ENCODE data around the gene UGP2. TPM values are rescaled to one million over a fixed set of nuclear protein-coding genes. Genes with fewer than 3 reads are reported as not detected.

Gene UGP2
- polyA plus RNA-seq, 3 donors from 2014 or later = 132 to 263 (median 151) TPM

DNA sequence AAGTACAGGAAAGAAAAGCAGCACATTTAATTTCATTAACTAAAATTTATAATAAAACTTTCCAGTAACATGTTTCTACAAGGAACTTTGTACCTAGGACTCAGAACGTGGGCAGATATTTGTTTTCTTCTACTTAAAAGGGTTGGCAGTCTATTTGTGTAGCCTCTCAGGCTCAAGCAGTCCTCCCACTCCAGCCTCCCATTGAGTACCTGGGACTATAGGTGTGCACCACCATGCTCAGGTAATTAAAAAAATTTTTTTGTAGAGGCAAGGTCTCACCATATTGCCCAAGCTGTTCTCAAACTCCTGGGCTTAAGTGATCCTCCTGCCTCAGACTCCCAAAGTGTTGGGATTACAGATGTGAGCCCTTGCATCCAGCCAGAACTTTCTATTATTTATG is 36.8 kb downstream of the UGP2 start:
- Mint-ChIP-seq H3K9me3 (no peaks in the 10 kb centered on the region), H3K4me3 (no peak overlapping the region), H3K4me1 (peaks cover 53 to 76% of the 10 kb centered on the region in 2 donors), H3K36me3 (peaks cover 4 to 5% (median 4%) of the 10 kb centered on the region in 3 donors), H3K27ac (peak overlapping the region in 1 of 6 donors; percentile 30), H3K27me3 (ENCODE audit: low read depth in 3 of 3) (peaks cover 0 to 3% (median 2%) of the 10 kb centered on the region in 3 donors)
- no peak for DNase-seq

GRCh38 chr2:63879876-63880433 is 38.3 kb downstream of the UGP2 start:
- Mint-ChIP-seq H3K4me3 (no peak overlapping the region), H3K27ac (peak overlapping the region in 2 of 6 donors; percentile 32 to 56), H3K27me3 (ENCODE audit: low read depth in 3 of 3) (peaks cover 0 to 2% (median 0%) of the 10 kb centered on the region in 3 donors), H3K9me3 (no peaks in the 10 kb centered on the region), H3K36me3 (peaks cover 12% of the 10 kb centered on the region in 3 donors), H3K4me1 (peaks cover 41 to 61% of the 10 kb centered on the region in 2 donors)
- DNase-seq = no peak

DNA sequence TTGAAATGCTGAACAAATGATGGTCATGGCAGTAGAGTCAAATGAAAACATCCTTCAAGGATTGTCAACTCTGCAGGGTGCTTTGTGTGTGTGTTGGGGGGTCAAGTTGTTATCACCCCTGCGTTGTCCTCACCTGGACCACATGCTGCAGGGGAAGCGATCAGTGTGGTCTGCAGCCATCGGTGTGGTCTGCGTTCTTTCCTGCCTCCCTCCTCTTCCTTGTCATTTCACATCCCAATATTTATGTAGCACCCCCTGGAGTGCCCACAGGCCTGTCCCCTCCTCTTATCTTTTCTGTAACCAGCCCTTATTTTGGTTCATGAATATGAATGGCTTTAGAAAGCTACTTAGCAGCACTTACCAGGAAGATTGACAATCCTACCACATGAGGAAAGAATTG is 38.9 kb downstream of the UGP2 start:
- DNase-seq = no peak
- H3K4me1 Mint-ChIP-seq = peaks cover 34 to 54% of the 10 kb centered on the region in 2 donors
- peaks cover 12 to 14% (median 12%) of the 10 kb centered on the region in 3 donors for H3K36me3 Mint-ChIP-seq
- H3K27ac Mint-ChIP-seq = peak overlapping the region; percentile 2 to 61 (median 46)
- peaks cover 0 to 2% (median 0%) of the 10 kb centered on the region in 3 donors for H3K27me3 Mint-ChIP-seq (ENCODE audit: low read depth in 3 of 3)
- H3K9me3 Mint-ChIP-seq = no peaks in the 10 kb centered on the region
- H3K4me3 Mint-ChIP-seq = no peak overlapping the region

DNA sequence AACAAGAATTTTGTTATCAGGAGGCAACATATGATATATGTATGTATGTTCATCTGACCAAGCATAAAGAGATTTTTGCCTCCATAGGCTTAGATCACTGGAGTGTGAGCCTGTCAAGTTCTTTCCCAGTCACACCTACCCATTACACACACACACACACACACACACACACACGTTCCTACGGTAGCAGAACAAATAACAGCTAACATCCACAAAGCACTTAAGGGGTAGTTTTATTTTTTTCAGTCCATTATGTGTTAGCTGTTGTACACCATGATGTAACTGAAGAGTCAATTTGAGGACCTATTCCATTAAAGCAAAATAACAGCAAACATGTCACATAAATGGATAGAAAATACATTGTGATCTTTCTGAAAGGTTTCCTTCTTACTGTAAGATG is 39.5 kb downstream of the UGP2 start:
- Mint-ChIP-seq H3K36me3 (peaks cover 12 to 16% (median 12%) of the 10 kb centered on the region in 3 donors), H3K9me3 (no peaks in the 10 kb centered on the region), H3K27me3 (ENCODE audit: low read depth in 3 of 3) (peaks cover 0 to 2% (median 0%) of the 10 kb centered on the region in 3 donors), H3K27ac (peak overlapping the region in 4 of 6 donors; percentile 2 to 67 (median 34)), H3K4me3 (no peak overlapping the region), H3K4me1 (peaks cover 28 to 48% of the 10 kb centered on the region in 2 donors)
- no peak for DNase-seq

GRCh38 chr2:63882395-63883105 is 40.9 kb downstream of the UGP2 start:
- Mint-ChIP-seq H3K36me3 (peaks cover 15 to 16% (median 15%) of the 10 kb centered on the region in 3 donors), H3K4me1 (peaks cover 17 to 36% of the 10 kb centered on the region in 2 donors), H3K9me3 (no peaks in the 10 kb centered on the region), H3K27ac (peak overlapping the region; percentile 0 to 67 (median 47)), H3K4me3 (no peak overlapping the region), H3K27me3 (ENCODE audit: low read depth in 3 of 3) (peaks cover 0 to 2% (median 1%) of the 10 kb centered on the region in 3 donors)
- DNase-seq = no peak

- DNase-seq = no peak
- Mint-ChIP-seq H3K4me1 (peaks cover 1 to 20% of the 10 kb centered on the region in 2 donors), H3K4me3 (no peak overlapping the region), H3K36me3 (peaks cover 15 to 33% (median 32%) of the 10 kb centered on the region in 3 donors), H3K9me3 (no peaks in the 10 kb centered on the region), H3K27ac (peak overlapping the region in 1 of 6 donors; percentile 44), H3K27me3 (ENCODE audit: low read depth in 3 of 3) (peaks cover 0 to 1% (median 0%) of the 10 kb centered on the region in 3 donors)
These were observed 44.7 kb downstream of the UGP2 start for GRCh38 chr2:63886445-63886844.

DNA sequence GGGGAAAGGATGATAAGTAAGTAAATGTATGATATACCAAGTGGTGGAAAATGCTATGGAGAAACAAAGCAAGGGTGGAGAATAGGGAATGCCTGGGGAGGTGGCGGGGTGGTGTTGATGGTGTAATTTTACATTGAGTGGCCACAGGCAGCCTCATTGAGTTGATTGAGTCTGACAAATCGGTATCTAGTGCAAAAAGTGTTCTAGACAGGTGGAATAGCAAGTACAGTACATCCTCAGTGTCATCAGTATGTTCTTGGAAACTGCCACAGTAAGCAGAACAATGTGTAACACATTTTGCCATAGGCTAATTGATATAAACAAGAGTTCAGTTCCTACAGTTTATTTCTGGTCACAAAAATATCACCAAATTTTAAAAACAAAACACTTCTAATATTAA is 46.4 kb downstream of the UGP2 start:
- no peak for DNase-seq
- Mint-ChIP-seq H3K9me3 (no peaks in the 10 kb centered on the region), H3K4me3 (no peak overlapping the region), H3K27ac (peak overlapping the region in 3 of 6 donors; percentile 4 to 32 (median 6)), H3K27me3 (ENCODE audit: low read depth in 3 of 3) (peaks cover 0 to 1% (median 0%) of the 10 kb centered on the region in 3 donors), H3K36me3 (peaks cover 12 to 42% (median 38%) of the 10 kb centered on the region in 3 donors), H3K4me1 (peaks cover 0 to 6% of the 10 kb centered on the region in 2 donors)

- Mint-ChIP-seq H3K4me1 (peaks cover 0 to 6% of the 10 kb centered on the region in 2 donors), H3K27ac (peak overlapping the region in 5 of 6 donors; percentile 1 to 74 (median 58)), H3K36me3 (peaks cover 13 to 45% (median 38%) of the 10 kb centered on the region in 3 donors), H3K27me3 (ENCODE audit: low read depth in 3 of 3) (peaks cover 0 to 3% (median 0%) of the 10 kb centered on the region in 3 donors), H3K9me3 (no peaks in the 10 kb centered on the region), H3K4me3 (no peak overlapping the region)
- peak in 2 of 3 donors; percentile 15 to 22 for DNase-seq
These were observed 47.0 kb downstream of the UGP2 start for GRCh38 chr2:63888490-63889402.

DNA sequence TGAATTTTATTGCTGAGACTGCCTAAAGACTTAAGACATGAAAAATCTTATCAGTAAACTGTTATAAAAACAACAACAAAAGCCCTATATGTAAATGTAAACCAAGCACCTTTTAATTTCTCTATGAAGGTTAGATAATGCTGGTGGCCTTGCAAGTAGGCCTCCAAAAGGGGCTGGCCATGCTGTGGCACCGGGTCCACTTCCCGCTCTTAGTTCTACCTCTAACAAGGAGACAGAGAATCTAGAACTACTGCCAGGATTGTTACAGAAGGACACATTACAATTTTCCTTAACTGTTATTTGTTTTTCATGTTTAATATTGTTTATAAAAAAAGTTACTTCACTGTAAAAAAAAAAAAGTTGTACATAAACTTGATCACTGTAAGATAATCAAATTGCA is 49.0 kb downstream of the UGP2 start:
- Mint-ChIP-seq H3K4me1 (peaks cover 0 to 6% of the 10 kb centered on the region in 2 donors), H3K27me3 (ENCODE audit: low read depth in 3 of 3) (peaks cover 0 to 3% (median 0%) of the 10 kb centered on the region in 3 donors), H3K4me3 (no peak overlapping the region), H3K36me3 (peaks cover 6 to 40% (median 30%) of the 10 kb centered on the region in 3 donors), H3K9me3 (no peaks in the 10 kb centered on the region), H3K27ac (peak overlapping the region in 2 of 6 donors; percentile 6 to 53)
- no peak for DNase-seq

DNA sequence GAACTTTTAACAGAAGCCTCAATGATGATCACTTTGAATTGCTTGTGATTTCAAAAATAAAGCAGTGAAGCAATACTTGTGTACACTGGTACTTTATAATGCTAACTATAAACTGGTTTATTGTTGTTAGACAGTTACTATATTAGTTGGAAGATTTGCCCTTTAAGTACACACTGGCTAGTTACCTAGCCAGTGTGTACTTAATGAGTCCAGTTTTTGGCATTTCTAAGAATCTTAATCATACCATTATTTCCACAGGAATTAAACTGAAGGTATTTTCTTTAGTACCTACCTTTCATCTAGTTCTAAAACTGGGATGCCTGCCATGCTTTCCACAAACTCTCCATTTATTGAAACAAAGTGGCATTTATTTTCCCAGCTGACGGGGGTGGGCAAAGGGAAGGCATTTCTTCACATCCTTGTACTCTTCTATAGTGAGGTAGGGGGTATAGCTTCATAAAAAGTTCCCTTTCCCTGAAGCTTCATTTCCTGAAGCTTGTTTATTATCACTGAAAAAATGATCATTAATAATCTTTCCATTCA is 49.9 kb downstream of the UGP2 start:
- Mint-ChIP-seq H3K4me3 (no peak overlapping the region), H3K36me3 (peaks cover 5 to 38% (median 30%) of the 10 kb centered on the region in 3 donors), H3K27me3 (ENCODE audit: low read depth in 3 of 3) (peaks cover 0 to 2% (median 0%) of the 10 kb centered on the region in 3 donors), H3K4me1 (peaks cover 0 to 6% of the 10 kb centered on the region in 2 donors), H3K9me3 (no peaks in the 10 kb centered on the region), H3K27ac (peak overlapping the region in 3 of 6 donors; percentile 22 to 39 (median 23))
- no peak for DNase-seq

GRCh38 chr2:63893163-63893562 is 51.5 kb downstream of the UGP2 start:
- Mint-ChIP-seq H3K36me3 (peaks cover 3 to 37% (median 25%) of the 10 kb centered on the region in 3 donors), H3K4me1 (no peaks in the 10 kb centered on the region), H3K27ac (peak overlapping the region in 4 of 6 donors; percentile 14 to 63 (median 36)), H3K4me3 (no peak overlapping the region), H3K9me3 (no peaks in the 10 kb centered on the region), H3K27me3 (ENCODE audit: low read depth in 3 of 3) (peaks cover 0 to 2% (median 0%) of the 10 kb centered on the region in 3 donors)
- no peak for DNase-seq

DNA sequence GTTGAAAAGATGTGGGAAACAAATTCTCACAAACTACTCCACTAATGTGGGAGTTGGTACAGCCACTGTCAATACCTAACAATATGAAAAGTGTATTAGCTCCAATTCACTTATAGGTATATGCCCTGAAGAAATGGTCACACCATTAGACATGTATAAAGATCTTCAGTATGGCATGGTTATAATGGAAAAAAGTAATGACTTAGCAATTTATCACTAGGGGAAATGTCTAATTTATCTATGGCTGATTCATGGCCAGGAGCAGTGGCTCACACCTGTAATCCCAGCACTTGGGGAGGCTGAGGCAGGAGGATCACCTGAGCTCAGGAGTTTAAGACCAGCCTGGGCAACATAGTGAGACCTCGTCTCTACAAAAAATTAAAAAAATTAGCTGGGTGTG is 52.5 kb downstream of the UGP2 start:
- H3K36me3 Mint-ChIP-seq = peaks cover 9 to 42% (median 27%) of the 10 kb centered on the region in 3 donors

DNA sequence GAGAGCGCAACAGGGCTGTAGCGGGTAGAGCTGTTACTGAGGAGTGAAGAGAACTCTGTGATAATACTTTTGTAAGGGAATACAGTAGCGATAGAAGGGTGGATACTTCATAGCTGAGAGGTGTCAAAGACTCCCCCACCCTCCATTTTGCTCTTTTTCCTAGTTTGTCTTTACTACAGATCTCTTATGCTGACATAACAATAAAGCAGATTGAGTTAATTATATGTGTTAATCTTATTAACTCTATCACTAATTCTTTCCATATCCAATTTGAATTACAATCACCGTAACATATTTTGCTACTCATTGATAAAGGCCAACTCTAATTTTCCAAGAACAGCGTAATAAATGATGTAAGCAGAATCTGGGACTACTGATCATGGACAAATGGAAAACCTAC is 57.1 kb downstream of the UGP2 start:
- H3K4me3 Mint-ChIP-seq = no peak overlapping the region
- H3K27ac Mint-ChIP-seq = no peak overlapping the region
- H3K4me1 Mint-ChIP-seq = peaks cover 0 to 6% of the 10 kb centered on the region in 2 donors
- peaks cover 26 to 41% (median 33%) of the 10 kb centered on the region in 3 donors for H3K36me3 Mint-ChIP-seq
- peaks cover 0 to 3% (median 0%) of the 10 kb centered on the region in 6 donors for H3K9me3 Mint-ChIP-seq
- H3K27me3 Mint-ChIP-seq (ENCODE audit: low read depth in 3 of 3) = peaks cover 0 to 4% (median 0%) of the 10 kb centered on the region in 3 donors
- DNase-seq = no peak

More for the DNA sequence above, 52.5 kb downstream of the UGP2 start:
- Mint-ChIP-seq H3K27me3 (ENCODE audit: low read depth in 3 of 3) (peaks cover 0 to 2% (median 0%) of the 10 kb centered on the region in 3 donors), H3K9me3 (no peaks in the 10 kb centered on the region), H3K4me3 (no peak overlapping the region), H3K27ac (peak overlapping the region in 4 of 6 donors; percentile 24 to 48 (median 29)), H3K4me1 (no peaks in the 10 kb centered on the region)
- DNase-seq = no peak
